ENCODE measurements around the gene SCTR.

Gene SCTR

DNA sequence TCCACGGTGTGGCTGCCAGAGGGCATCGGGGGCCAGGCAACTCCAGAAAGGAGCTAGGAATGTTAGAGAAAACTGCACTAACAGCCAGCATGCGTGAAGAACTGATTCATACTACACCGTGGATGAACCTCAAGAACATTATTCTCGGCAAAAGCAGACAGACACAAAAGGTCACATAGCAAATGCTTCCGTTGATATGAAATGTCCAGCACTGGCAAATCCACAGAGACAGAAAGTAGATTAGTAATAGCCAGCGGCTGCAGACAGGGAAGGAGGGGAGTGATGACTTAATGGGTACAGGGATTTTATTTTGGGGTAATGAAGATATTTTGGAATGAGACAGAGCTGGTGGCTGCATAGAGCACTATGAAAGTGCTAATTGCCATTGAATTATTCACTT is 37.4 kb downstream of the SCTR start:
- Histone ChIP-seq H3K27me3 (replicated peaks) (peaks cover 3% of the 10 kb centered on the region), H3K27ac (no peak overlapping the region), H3K4me3 (ENCODE audit: low read depth, low read length) (no peak overlapping the region), H3K36me3 (replicated peaks) (no peaks in the 10 kb centered on the region)
- TF ChIP-seq, protein P1, sequence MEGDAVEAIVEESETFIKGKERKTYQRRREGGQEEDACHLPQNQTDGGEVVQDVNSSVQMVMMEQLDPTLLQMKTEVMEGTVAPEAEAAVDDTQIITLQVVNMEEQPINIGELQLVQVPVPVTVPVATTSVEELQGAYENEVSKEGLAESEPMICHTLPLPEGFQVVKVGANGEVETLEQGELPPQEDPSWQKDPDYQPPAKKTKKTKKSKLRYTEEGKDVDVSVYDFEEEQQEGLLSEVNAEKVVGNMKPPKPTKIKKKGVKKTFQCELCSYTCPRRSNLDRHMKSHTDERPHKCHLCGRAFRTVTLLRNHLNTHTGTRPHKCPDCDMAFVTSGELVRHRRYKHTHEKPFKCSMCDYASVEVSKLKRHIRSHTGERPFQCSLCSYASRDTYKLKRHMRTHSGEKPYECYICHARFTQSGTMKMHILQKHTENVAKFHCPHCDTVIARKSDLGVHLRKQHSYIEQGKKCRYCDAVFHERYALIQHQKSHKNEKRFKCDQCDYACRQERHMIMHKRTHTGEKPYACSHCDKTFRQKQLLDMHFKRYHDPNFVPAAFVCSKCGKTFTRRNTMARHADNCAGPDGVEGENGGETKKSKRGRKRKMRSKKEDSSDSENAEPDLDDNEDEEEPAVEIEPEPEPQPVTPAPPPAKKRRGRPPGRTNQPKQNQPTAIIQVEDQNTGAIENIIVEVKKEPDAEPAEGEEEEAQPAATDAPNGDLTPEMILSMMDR (IDR thresholded peaks at IDR 0.05; ENCODE audit: low read depth, low read length, missing control alignments) = no peak
- no peak for DNase-seq
- in situ Hi-C loops (cut with HindIII; ENCODE audit: low pct_ligation_motif_present, low sequenced_read_pairs) = no loop called here

DNA sequence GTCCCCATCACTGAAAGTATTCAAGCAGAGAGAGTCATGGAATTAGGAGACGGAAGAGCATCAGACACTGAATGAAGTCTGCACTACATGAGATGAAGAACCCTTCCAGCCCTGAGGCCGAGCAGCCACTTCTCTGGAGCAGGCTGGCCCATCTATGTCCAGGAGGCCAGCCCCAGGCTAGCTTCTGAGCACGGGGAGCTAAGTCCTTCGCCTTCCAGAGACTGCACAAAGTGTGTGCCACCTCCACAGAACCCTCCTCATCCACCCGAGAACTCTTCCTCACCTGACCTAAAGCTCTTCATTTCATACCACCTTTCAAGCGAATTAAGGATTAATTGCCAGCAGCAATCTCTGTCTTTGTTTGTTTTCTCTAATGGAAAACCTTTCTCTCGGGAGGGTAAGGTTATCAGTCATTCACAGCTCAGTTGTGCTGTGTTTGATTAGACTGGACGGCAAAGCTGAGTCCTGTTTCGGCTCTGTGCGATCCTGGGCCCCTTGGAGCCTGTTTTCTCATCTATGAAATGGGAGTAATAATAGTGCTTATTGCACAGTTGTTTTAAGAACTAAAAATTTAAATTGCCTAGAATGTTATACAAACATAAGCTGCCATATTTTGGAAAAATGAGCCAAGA is 38.0 kb downstream of the SCTR start:
- DNase-seq = no peak
- no peak overlapping the region for H3K27ac ChIP-seq
- in situ Hi-C loops (cut with HindIII; ENCODE audit: low pct_ligation_motif_present, low sequenced_read_pairs) = no loop called here
- H3K4me3 ChIP-seq (ENCODE audit: low read depth, low read length) = no peak overlapping the region
- H3K36me3 ChIP-seq (replicated peaks) = no peaks in the 10 kb centered on the region
- TF ChIP-seq, protein P1 (IDR thresholded peaks at IDR 0.05; ENCODE audit: low read depth, low read length, missing control alignments) = no peak
- H3K27me3 ChIP-seq (replicated peaks) = peaks cover 3% of the 10 kb centered on the region

DNA sequence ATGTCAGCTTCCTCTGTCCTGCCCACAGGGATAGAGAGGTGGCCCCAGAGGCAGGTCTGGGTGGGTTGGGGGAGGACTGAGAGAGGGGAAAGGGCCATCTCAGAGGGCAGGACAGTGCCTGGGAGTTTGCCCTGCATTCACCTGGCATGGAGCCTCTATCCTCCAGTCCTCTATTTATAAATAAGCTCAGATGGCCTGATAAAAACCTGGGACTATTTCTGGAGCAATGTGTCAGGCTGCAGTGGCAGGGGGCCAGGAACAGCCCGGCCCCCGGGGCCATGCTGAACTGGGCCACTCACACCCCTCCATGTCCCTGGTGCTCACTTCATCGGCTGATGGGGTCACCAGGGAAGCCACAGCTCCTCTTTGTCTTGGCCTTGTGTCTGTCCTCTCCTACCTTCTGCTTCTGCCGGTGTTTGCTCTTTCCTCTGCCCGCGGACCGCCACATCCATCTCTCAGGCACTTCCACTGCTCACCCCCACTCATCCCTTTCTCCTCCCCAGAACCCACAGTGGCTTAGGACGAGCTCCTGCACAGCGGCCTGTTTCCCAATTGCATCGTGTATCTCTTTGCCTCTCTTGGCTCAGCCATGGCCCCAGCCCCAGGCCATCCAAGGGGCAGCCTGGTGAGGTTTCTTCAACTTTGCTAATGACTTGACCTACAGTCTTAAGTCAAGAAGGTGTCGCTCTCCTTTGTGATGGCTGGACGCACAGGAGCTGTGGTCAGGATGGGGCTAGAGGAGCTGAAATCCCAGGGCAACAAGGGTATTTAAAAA is 38.8 kb downstream of the SCTR start:
- TF ChIP-seq, protein P1 (IDR thresholded peaks at IDR 0.05; ENCODE audit: low read depth, low read length, missing control alignments) = no peak
- H3K4me3 ChIP-seq (ENCODE audit: low read depth, low read length) = no peak overlapping the region
- H3K36me3 ChIP-seq (replicated peaks) = no peaks in the 10 kb centered on the region
- no peak for DNase-seq
- peaks cover 3% of the 10 kb centered on the region for H3K27me3 ChIP-seq (replicated peaks)
- in situ Hi-C loops (cut with HindIII; ENCODE audit: low pct_ligation_motif_present, low sequenced_read_pairs) = no loop called here
- no peak overlapping the region for H3K27ac ChIP-seq

DNA sequence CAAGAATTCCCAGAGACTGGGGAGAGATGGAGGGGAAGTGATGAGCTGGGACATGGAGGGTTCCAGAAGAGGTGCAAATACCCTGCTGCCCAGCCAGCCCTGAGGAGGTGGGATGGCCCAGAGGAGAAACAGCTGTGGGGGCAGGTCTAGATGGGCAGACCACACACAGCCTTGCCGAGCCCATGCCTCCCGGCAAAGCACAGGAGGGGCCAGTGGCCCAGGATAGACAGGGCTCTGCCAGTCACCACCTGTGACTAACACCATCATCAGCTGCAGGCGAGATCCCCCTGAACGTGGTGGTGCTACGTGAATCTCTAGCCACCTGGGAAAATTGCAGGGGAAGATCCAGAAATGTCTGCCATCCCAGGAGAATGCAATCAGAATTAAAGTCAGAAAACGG is 39.4 kb downstream of the SCTR start:
- DNase-seq = no peak
- in situ Hi-C loops (cut with HindIII; ENCODE audit: low pct_ligation_motif_present, low sequenced_read_pairs) = no loop called here
- peaks cover 5% of the 10 kb centered on the region for H3K27me3 ChIP-seq (replicated peaks)
- H3K36me3 ChIP-seq (replicated peaks) = no peaks in the 10 kb centered on the region
- no peak overlapping the region for H3K27ac ChIP-seq
- no peak overlapping the region for H3K4me3 ChIP-seq (ENCODE audit: low read depth, low read length)
- TF ChIP-seq, protein P1 (IDR thresholded peaks at IDR 0.05; ENCODE audit: low read depth, low read length, missing control alignments) = no peak

DNA sequence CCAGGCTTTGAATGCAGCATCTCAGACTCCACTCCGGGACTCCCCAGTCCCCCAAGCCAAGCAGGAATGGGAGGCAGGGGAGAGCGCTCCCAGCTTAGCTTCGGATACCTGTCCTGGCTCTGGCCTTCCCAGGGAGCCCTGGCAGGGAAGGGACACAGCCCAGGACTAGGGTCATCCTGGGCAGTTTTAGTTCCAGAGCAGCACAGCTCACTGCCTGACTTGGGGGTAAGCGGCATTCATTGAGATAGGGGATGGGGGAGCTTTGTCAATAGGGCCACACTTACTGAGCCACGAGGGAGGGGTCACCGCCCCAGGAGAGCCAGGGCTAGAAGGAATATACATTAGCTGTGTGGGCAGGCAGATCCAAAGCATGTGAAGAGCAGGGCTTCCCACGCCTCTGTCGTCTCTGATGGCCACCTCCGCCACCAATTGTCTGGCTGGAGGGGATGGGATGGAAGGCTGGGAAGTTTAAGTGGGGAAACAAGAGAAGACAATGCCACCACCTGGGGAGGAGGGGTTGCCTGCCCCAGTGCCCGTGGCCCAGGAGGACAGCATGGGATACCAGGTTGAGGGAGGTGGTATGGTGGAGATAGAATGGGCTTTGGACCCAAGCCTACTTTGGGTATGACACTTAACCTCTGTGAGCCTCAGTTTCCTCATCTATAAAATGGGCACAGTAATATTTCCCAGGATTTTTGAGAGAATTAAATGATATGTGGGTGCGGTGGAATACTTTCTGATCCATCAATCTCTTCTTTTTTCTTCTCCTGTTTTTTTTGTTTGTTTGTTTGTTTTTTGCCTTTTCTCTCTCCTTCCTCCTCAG is 40.2 kb downstream of the SCTR start:
- Histone ChIP-seq H3K27me3 (replicated peaks) (peaks cover 5% of the 10 kb centered on the region), H3K4me3 (ENCODE audit: low read depth, low read length) (no peak overlapping the region), H3K27ac (no peak overlapping the region), H3K36me3 (replicated peaks) (no peaks in the 10 kb centered on the region)
- TF ChIP-seq, protein P1 (IDR thresholded peaks at IDR 0.05; ENCODE audit: low read depth, low read length, missing control alignments) = no peak
- in situ Hi-C loops (cut with HindIII; ENCODE audit: low pct_ligation_motif_present, low sequenced_read_pairs) = no loop called here
- no peak for DNase-seq
